Panc1 (cell line): ENCODE results near the gene RHD.
"Not testable (repeated sequence)": the region's sequence is repeated elsewhere in the genome, so short reads cannot be mapped to it uniquely, and the experiment has no call there.

Source experiments
- CTCF ChIP-seq: fragments of 450-650 bp; IDR thresholded peaks from 2 replicates; pipeline ENCODE4 v1.5.1; 2017; ENCODE audit warnings: mild to moderate bottlenecking
- POLR2AphosphoS5 ChIP-seq: IDR thresholded peaks from 2 replicates; pipeline ENCODE4 v1.6.1; 2012; ENCODE audit warnings: mild to moderate bottlenecking, low read depth, low read length, moderate library complexity
- REST ChIP-seq, 2 experiments: IDR thresholded peaks; 2 replicates each; pipeline ENCODE4 v1.6.1; 2011 to 2012; ENCODE audit warnings: low read depth in 2 of 2, control low read depth in 1 of 2, low read length in 1 of 2, mild to moderate bottlenecking in 1 of 2, moderate library complexity in 1 of 2; ENCODE audit not compliant: insufficient read depth in 1 of 2
- SIN3A ChIP-seq: IDR thresholded peaks from 2 replicates; pipeline ENCODE4 v1.6.1; 2012; ENCODE audit warnings: low read depth, mild to moderate bottlenecking, low read length, moderate library complexity, borderline replicate concordance; ENCODE audit not compliant: insufficient read depth
- TCF7L2 ChIP-seq: IDR thresholded peaks from 2 replicates; pipeline ENCODE4 v1.6.1; 2011; ENCODE audit warnings: mild to moderate bottlenecking, low read depth, low read length, inconsistent platforms

- not testable (repeated sequence) for TF ChIP-seq POLR2AphosphoS5; CTCF; SIN3A; TCF7L2; REST (IDR thresholded peaks at IDR 0.05; ENCODE audit: insufficient read depth in 1 of 2, low read depth in 2 of 2, low read length in 1 of 2)
Measured at GRCh38 chr1:25369691-25370271, 97.5 kb downstream of the RHD start.
